Activated naive CD8-positive, alpha-beta T cell treated with anti-CD3 and anti-CD28 coated beads for 36 hours (primary cell): Measurements from ENCODE around the gene IGF2R. TPM values are rescaled to one million over a fixed set of nuclear protein-coding genes. Genes with fewer than 3 reads are reported as not detected.

ENCODE experiments used
- DNase-seq: peaks from one replicate; pipeline ENCODE4 v3.0.0; 2021
- H3K27ac Mint-ChIP-seq: one replicate; pipeline ENCODE4 v1.8.0; 2022; ENCODE audit warnings: mild to moderate bottlenecking, moderate library complexity, mixed read lengths
- H3K27me3 Mint-ChIP-seq: one replicate; pipeline ENCODE4 v1.8.0; 2022; ENCODE audit warnings: mild to moderate bottlenecking, mixed read lengths
- H3K36me3 Mint-ChIP-seq: one replicate; pipeline ENCODE4 v1.8.0; 2021; ENCODE audit warnings: mild to moderate bottlenecking, mixed read lengths
- H3K4me1 Mint-ChIP-seq: one replicate; pipeline ENCODE4 v1.8.0; 2021; ENCODE audit warnings: mixed read lengths
- H3K4me3 Mint-ChIP-seq: one replicate; pipeline ENCODE4 v1.8.0; 2022; ENCODE audit warnings: mild to moderate bottlenecking, moderate library complexity, mixed read lengths
- H3K9me3 Mint-ChIP-seq: one replicate; pipeline ENCODE4 v1.8.0; 2022; ENCODE audit warnings: mixed read lengths
- total RNA-seq, 2 experiments: library from RNA; stranded (reverse); gene quantifications; one replicate each; pipeline ENCODE4 v1.2.3, GENCODE V29; 2021

The IGF2R gene
- total RNA-seq, 2 experiments from 2014 or later = 74.9 to 77.7 TPM

DNA sequence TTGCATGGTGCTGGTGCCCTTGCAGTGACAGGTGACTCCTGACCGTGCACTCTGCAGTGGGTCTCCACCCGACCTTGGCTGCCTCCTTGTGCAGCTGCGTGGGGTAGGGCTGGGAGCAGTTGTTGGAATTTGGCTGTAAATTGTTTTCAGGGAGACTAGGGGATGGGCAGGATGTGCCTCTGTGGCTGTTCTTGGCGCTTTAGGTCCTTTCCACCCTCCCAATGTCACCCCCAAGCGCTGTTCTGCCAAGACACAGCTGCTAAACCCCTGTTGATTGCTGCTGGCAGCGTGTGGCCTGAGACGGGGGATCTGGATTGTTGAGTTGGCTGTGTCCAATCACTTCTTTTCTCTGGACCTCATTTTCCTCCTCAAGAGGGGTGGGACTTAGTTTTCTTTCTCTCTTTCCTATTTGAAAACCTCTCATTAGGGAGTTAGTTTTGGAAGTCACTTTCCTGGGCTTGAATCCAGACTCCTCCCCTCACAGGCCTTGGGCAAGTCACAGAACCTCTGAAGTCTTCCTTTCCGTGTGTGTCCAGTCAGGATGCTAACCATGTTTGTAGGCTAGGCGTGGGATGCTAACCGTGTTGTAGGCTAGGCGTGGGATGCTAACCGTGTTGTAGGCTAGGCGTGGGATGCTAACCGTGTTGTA, 8.5 kb downstream of the IGF2R start:
- H3K36me3 Mint-ChIP-seq = peaks cover 42% of the 10 kb centered on the region
- peak overlapping the region; percentile 56 for H3K4me3 Mint-ChIP-seq
- peaks cover 97% of the 10 kb centered on the region for H3K4me1 Mint-ChIP-seq
- H3K27ac Mint-ChIP-seq = peak overlapping the region; percentile 95
- DNase-seq = no peak
- no peaks in the 10 kb centered on the region for H3K9me3 Mint-ChIP-seq
- no peaks in the 10 kb centered on the region for H3K27me3 Mint-ChIP-seq

DNA sequence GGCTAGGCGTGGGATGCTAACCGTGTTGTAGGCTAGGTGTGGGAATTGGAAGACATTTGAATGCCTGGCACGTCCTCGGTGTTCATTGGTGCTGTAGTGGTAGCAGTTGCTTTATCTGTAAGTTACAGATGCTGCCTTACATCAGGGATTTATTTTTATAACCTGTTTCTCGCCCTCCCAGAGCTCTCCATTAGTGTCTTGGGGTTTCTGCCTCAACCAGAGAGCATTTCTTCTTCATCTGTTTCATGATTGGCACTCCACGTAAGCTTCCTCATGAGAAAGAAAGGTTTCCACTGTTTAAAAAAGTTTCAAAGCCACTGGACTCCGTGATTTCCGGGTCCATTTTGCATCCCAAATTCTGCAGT, 9.0 kb downstream of the IGF2R start:
- Mint-ChIP-seq H3K4me3 (peak overlapping the region; percentile 78), H3K36me3 (peaks cover 39% of the 10 kb centered on the region), H3K4me1 (peaks cover 97% of the 10 kb centered on the region), H3K27me3 (no peaks in the 10 kb centered on the region), H3K9me3 (no peaks in the 10 kb centered on the region), H3K27ac (peak overlapping the region; percentile 95)
- DNase-seq = no peak

DNA sequence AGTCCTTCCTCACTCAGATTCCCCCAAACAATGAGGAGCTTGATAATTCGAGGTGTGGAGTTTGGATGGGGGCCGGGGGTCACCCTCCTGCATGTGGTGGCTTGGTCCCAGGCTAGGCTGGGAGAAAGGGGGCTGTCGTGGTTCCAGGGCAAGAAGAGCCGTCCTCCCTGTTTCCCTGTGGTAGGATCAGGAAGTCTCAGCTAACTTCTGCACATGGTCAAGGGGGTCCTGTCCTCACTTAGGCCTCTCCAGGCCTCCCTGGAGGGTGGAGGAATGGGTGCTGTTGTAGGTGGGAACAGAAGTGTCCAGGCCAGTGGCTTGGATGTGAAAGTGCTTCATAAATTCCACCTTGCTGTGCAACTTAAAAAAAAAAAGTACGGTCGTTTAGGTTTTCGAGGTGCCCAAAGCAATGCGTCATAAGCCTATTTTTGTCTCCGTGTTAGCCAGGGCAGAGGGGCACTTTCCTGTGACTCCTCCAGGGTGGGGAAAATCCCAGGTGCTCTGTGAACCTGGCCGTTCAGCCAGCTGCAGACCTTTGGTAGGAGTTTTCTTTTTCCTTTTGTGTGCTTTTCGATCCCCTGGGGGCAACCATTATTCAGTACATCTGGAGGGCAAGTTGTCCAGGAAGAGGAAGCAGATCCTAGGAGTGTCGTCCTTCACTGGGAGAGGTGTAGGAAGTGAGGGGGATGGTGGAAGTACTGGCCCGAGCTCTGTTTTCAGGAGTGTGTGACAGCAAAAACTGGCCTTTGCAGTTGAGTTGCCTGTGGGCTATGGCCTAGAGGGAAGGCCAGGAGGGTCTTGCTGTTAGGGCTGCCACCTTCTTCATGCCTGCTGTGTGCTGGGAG, 9.6 kb downstream of the IGF2R start:
- peak; percentile 72 for DNase-seq
- Mint-ChIP-seq H3K4me1 (peaks cover 97% of the 10 kb centered on the region), H3K9me3 (no peaks in the 10 kb centered on the region), H3K4me3 (peak overlapping the region; percentile 78), H3K27me3 (no peaks in the 10 kb centered on the region), H3K36me3 (peaks cover 38% of the 10 kb centered on the region), H3K27ac (peak overlapping the region; percentile 95)

DNA sequence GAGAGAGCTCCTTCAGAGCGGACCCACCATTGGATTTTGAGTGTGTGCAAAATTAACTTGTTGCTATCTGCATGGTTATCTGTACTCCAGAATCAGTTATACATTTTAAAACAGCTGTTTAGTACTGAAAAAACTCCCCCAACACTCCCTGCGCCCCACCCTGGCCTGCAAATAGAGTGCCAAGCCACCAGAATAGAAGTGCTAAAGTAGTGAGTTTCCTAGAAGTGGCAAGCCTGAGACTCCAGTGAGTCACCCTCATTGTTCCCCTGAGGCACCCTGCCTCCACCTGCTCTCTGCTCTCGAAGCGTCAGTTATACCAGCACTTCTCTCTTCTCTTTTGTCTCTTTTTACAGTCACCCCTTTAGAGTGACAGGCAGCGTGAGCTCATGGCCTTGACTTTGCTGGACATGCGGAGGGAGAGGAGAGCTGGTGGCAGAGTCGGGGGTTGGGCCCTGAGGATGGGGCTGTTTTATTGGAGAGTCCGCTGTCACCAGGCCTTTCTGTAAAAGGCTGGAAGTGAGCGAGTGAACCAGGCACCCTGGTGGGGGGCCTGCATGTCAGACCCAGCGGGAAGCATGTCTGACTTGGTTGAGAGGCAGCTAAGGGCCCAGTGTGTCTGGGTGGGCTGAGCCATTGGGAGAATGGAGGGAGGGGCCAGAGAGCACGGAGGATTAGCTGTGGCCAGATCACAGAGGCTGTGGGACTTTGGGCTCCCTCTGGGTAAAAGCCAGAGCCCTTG, 10.4 kb downstream of the IGF2R start:
- DNase-seq = peak; percentile 80
- H3K36me3 Mint-ChIP-seq = peaks cover 39% of the 10 kb centered on the region
- H3K4me3 Mint-ChIP-seq = peak overlapping the region; percentile 78
- peak overlapping the region; percentile 95 for H3K27ac Mint-ChIP-seq
- no peaks in the 10 kb centered on the region for H3K9me3 Mint-ChIP-seq
- peaks cover 97% of the 10 kb centered on the region for H3K4me1 Mint-ChIP-seq
- no peaks in the 10 kb centered on the region for H3K27me3 Mint-ChIP-seq

DNA sequence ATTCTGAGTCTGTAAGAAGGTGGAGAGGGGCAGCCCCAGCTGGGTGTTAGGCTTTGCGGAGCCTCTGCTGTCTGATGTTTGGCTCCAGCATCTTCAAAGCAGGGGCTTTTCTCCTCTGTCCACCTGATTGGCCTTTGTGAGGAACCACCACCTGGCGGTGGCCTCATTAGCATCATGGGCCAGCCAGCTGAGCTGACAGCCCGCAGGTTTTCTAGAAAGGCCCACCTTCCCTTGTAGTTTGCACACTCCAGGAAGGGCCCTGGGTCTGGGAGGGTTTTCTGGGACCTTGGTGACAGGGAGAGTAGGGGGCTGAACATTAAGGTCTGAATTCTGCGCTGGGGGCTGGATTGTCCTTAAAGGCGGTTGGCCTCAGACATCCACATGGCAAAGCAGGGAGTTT, 11.6 kb downstream of the IGF2R start:
- H3K36me3 Mint-ChIP-seq = peaks cover 30% of the 10 kb centered on the region
- H3K4me3 Mint-ChIP-seq = peak overlapping the region; percentile 70
- H3K27me3 Mint-ChIP-seq = no peaks in the 10 kb centered on the region
- H3K4me1 Mint-ChIP-seq = peaks cover 92% of the 10 kb centered on the region
- no peaks in the 10 kb centered on the region for H3K9me3 Mint-ChIP-seq
- no peak for DNase-seq
- peak overlapping the region; percentile 95 for H3K27ac Mint-ChIP-seq

DNA sequence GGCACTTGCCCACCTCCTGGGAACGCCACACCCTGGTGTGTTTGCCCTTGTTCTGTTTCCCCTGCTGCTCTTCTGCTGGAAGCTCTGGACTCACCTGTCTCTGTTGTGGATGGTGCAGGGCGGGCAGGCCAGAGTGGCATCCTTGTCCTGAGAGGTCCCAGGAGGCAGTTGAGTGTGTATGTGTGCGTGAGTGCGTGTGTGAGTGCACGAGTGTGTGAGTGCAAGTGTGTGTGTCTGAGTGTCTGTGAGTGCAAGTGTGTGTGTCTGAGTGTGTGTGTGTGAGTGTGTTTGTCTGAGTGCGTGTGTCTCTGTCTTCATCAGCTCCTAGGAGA, 12.2 kb downstream of the IGF2R start:
- no peaks in the 10 kb centered on the region for H3K27me3 Mint-ChIP-seq
- H3K9me3 Mint-ChIP-seq = no peaks in the 10 kb centered on the region
- peaks cover 29% of the 10 kb centered on the region for H3K36me3 Mint-ChIP-seq
- H3K4me3 Mint-ChIP-seq = peak overlapping the region; percentile 70
- no peak for DNase-seq
- H3K4me1 Mint-ChIP-seq = peaks cover 91% of the 10 kb centered on the region
- H3K27ac Mint-ChIP-seq = peak overlapping the region; percentile 95

DNA sequence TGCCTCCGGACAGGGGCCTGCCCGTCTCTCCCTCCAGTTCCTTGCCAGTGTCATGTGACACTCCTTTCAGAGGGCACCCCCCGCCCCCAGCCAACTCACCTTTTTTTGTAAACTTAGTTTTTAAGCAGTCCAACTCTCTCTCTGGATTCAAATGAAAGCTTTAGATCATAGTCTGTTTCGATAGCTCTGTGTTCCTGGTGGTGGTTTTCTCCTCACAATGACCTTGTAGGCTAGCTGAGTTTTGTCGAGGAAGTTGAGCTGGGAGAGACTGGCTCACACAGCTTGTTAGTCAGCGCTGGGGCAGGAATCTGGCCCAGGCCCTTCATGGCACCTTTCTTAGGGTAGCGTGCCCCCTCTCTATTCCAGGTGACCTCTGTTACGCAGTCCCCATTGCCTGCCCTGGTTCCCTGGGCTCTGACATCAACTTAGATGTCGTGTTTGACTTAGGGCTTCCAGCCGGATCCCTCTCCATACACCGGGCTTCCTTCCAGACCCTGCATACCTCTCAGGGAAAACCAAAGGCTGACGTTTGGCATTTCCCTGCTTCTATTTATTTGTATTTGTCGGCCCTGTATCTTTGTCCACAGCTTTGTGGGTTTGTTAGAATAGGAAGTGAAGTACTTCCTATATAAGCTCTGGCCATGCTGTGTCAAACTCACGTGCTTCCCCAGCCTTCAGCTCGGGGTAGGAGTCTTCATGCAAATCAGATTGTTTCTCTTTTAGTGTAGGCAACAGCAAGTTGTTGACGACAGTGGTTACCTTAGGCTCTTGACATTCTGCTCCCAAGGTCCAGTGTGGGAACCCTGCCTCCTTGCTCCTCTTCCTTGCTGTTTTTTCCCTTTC, 12.7 kb downstream of the IGF2R start:
- peak overlapping the region; percentile 70 for H3K4me3 Mint-ChIP-seq
- peaks cover 92% of the 10 kb centered on the region for H3K4me1 Mint-ChIP-seq
- H3K27me3 Mint-ChIP-seq = no peaks in the 10 kb centered on the region
- H3K36me3 Mint-ChIP-seq = peaks cover 29% of the 10 kb centered on the region
- H3K9me3 Mint-ChIP-seq = no peaks in the 10 kb centered on the region
- H3K27ac Mint-ChIP-seq = peak overlapping the region; percentile 95
- DNase-seq = no peak

DNA sequence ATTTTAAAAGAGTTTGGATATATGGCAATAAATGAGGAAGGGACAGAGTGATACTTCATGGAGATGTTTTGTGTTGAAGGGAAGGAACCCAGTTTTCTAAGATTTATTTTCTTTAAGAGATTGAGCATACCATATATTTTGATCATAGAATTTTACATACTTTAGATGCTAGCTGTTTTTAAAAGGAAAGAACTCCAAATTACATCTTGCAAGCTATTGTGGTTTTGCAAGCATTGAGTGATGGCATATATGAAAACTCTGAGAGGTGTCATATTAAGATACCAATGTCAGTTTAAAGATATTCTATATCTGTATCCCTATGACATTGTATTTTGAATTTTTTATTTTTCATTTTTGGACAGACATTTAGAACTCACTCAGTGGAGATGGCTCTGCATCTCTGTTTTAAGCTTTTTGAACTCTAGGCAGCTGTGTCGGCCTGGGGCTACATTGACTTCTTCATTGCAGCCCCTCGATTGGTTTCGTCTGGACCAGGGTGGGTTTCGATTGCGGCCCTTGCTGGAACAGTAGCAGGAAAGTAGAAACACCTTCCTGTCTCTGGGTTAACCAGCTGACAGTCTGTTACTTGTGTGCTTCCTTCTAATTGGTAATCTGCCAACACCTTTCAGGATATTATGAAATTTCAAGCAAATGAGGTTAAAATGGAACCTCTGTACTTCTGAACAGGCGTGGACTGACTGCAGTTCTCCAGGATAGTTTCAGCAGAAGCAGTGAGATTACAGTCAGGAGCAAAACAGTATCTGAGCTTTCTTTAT, 14.0 kb downstream of the IGF2R start:
- no peaks in the 10 kb centered on the region for H3K27me3 Mint-ChIP-seq
- peak overlapping the region; percentile 70 for H3K4me3 Mint-ChIP-seq
- no peaks in the 10 kb centered on the region for H3K9me3 Mint-ChIP-seq
- peak overlapping the region; percentile 95 for H3K27ac Mint-ChIP-seq
- peaks cover 86% of the 10 kb centered on the region for H3K4me1 Mint-ChIP-seq
- DNase-seq = no peak
- peaks cover 31% of the 10 kb centered on the region for H3K36me3 Mint-ChIP-seq

DNA sequence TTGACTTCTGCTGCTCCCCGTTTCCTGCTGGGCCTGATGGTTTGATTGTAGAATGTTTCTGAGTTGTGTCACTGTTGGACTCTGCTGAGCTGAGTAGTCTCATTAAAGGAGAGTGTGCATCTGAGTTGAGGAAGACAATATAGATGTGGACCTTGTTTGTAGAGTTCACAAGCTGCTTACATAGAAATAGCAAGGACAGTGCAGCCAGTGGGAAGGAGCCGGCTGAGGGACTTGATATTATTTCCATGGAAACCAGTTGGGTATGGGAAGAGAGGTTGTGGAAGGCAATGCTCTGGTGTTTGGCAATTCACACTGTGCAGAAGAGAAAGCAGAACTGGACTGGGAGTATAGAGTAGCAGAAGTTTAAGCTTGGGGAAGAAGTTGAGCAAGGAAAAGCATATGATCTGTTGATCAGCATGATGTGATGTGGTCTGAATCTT, 14.8 kb downstream of the IGF2R start:
- no peak for DNase-seq
- peaks cover 31% of the 10 kb centered on the region for H3K36me3 Mint-ChIP-seq
- peak overlapping the region; percentile 70 for H3K4me3 Mint-ChIP-seq
- peak overlapping the region; percentile 95 for H3K27ac Mint-ChIP-seq
- peaks cover under 1% of the 10 kb centered on the region for H3K9me3 Mint-ChIP-seq
- H3K27me3 Mint-ChIP-seq = no peaks in the 10 kb centered on the region
- peaks cover 81% of the 10 kb centered on the region for H3K4me1 Mint-ChIP-seq

DNA sequence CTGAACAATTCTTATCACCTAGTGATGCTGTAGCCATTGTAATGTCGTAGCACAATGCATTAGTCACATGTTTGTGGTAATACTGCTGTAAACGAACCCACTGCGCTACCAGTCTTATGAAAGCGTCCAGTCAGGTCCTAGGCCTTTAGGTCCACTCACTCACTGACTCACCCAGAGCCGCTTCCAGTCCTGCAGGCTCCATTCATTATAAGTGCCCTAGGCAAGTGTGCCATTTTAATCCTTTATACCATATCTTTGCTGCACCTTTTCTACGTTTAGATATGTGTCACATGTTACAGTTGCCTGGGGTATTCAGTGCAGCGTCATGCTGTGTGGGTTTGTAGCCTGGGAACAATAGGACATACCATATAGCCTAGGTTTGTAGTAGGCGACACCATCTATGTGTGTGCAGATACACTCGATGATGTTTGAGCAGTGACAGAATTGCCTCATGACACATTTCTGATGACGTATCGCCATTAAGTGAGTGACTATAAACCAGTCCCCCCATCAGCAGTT, 15.4 kb downstream of the IGF2R start:
- peaks cover 80% of the 10 kb centered on the region for H3K4me1 Mint-ChIP-seq
- H3K9me3 Mint-ChIP-seq = peaks cover 1% of the 10 kb centered on the region
- H3K4me3 Mint-ChIP-seq = no peak overlapping the region
- no peaks in the 10 kb centered on the region for H3K27me3 Mint-ChIP-seq
- no peak overlapping the region for H3K27ac Mint-ChIP-seq
- no peak for DNase-seq
- H3K36me3 Mint-ChIP-seq = peaks cover 34% of the 10 kb centered on the region

DNA sequence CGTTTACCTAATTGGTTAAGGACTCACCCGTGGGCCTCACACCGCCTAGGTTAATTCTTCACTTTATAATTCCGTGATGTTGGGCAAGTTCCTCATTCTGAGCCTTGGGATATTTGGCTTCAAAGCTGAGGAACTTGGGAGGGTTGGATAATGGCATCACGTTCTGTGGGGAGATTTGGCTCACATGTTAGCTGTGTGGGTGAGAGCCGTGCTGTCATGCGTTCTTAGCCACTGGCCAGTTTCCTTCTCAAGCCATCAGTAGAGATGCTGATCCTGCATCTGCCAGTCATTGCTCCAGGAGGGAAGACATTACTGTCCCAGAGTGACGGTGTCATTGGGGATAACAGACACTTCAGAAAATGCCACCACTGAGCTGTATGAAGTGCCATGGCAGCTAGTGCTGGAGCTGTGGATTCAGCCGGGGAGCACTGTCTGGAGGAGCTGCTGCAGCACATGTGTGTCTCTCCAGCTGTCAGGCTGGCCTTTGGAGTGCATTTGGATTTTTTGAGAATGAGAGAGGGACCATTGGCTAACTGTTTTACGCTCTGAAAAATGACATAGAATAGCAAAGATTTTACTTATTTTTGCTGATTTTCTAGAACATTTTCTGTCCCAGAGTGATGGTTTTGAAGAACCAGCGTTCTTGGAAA, 16.5 kb downstream of the IGF2R start:
- H3K9me3 Mint-ChIP-seq = peaks cover 1% of the 10 kb centered on the region
- peak overlapping the region; percentile 26 for H3K27ac Mint-ChIP-seq
- DNase-seq = no peak
- peaks cover 28% of the 10 kb centered on the region for H3K36me3 Mint-ChIP-seq
- H3K4me3 Mint-ChIP-seq = no peak overlapping the region
- no peaks in the 10 kb centered on the region for H3K27me3 Mint-ChIP-seq
- H3K4me1 Mint-ChIP-seq = peaks cover 78% of the 10 kb centered on the region

DNA sequence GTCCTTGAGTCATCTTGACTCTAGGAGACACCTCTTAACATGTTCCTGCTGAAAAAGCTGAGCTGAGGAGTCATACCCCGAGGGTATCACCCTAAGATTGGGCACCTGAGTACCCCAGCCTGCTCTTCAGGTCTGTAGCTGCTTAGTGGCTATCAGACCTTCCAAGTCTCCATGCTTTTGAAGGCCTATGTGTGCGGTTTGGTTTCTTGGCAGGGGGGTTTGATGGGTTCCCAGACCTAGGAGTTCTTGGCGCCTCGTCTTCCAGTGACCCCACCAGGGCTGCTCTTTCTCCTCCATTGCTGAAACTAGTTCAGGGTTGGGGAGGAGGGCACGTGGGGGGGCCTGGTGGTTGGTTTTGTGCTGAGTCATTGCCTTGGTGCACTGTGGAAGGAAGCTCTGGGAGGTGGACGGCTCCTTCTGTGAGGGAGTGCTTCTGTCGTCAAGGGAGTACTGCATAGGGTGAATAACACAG, 20.1 kb downstream of the IGF2R start:
- no peak for DNase-seq
- peak overlapping the region; percentile 20 for H3K27ac Mint-ChIP-seq
- H3K36me3 Mint-ChIP-seq = peaks cover 43% of the 10 kb centered on the region
- peaks cover 7% of the 10 kb centered on the region for H3K9me3 Mint-ChIP-seq
- H3K4me1 Mint-ChIP-seq = peaks cover 62% of the 10 kb centered on the region
- H3K27me3 Mint-ChIP-seq = no peaks in the 10 kb centered on the region
- H3K4me3 Mint-ChIP-seq = no peak overlapping the region
